HCT116 (cell line): ENCODE measurements around the gene CLDN20. TPM values are rescaled to one million over a fixed set of nuclear protein-coding genes. Genes with fewer than 3 reads are reported as not detected.

Source experiments
- ATAC-seq: fragments of 200-7000 bp; cut with Tn5 transposase; 2 replicates; pipeline ENCODE4 v1.9.1; 2020; ENCODE audit warnings: mild to moderate bottlenecking, moderate library complexity
- BruUV-seq: library from RNA; stranded (reverse); fragments of 400-500 nt; replicated peaks from 2 replicates; lab custom pipeline; 2021; lab: Mats Ljungman, UMichigan
- CTCF ChIA-PET: fragments of 300-600 bp; sonication (Branson Sonifier 250); formaldehyde crosslinking; loops from one replicate; lab custom pipeline; 2021; ENCODE audit warnings: antibody characterized with exemption; lab: Charles Lee
- POLR2A ChIA-PET: fragments of 300-600, 350-600 bp; sonication (Branson Sonifier 250); formaldehyde crosslinking; loops from one replicate; lab custom pipeline; 2021; ENCODE audit warnings: antibody characterized with exemption; lab: Charles Lee
- RAD21 ChIA-PET, 2 experiments: fragments of 300-600 bp; sonication (Branson Sonifier 250); formaldehyde crosslinking; loops; one replicate each; lab custom pipeline; 2023; ENCODE audit warnings: low total read pairs in 2 of 2; ENCODE audit not compliant: uncharacterized antibody in 2 of 2, unreplicated experiment in 2 of 2, low non-redundant PET in 1 of 2; lab: Charles Lee
- DNase-seq: peaks from one replicate; pipeline ENCODE4 v3.0.0-alpha.2; 2010; ENCODE audit warnings: low read depth, low spot score
- H2AFZ ChIP-seq: fragments of 200-600 bp; shearing (Covaris generic), sonication (generic); 2 replicates; pipeline ENCODE4 v1.6.1; 2017; ENCODE audit warnings: low read depth, mixed run types, mixed read lengths, antibody characterized with exemption, low read length; ENCODE audit not compliant: poor library complexity, severe bottlenecking
- H3K27ac ChIP-seq: 2 replicates; pipeline ENCODE4 v1.5.1; 2012; ENCODE audit warnings: low read depth, low read length
- H3K27me3 ChIP-seq: fragments of 200-600 bp; sonication (generic); 2 replicates; pipeline ENCODE4 v1.6.1; 2016; ENCODE audit warnings: mixed run types, low read length, mixed read lengths; ENCODE audit not compliant: insufficient read depth
- H3K36me3 ChIP-seq, 2 experiments: fragments of 200-500 bp in 1 of 2; fragments of 200-600 bp in 1 of 2; sonication (Bioruptor generic) in 1 of 2; sonication (generic) in 1 of 2; 2 replicates each; pipeline versions ENCODE4 v1.5.1 to v1.6.1; 2014 to 2016; ENCODE audit warnings: low read length in 2 of 2, inconsistent platforms in 1 of 2, mixed read lengths in 1 of 2, mixed run types in 1 of 2; ENCODE audit not compliant: insufficient read depth in 2 of 2, control insufficient read depth in 1 of 2
- H3K4me1 ChIP-seq, 2 experiments: fragments of 200-600 bp in 1 of 2; sonication (generic) in 1 of 2; 2 replicates each; pipeline versions ENCODE4 v1.5.1 to v1.6.1; 2012 to 2017; ENCODE audit warnings: low read length in 2 of 2, inconsistent platforms in 1 of 2, mild to moderate bottlenecking in 1 of 2, mixed read lengths in 1 of 2, mixed run types in 1 of 2, moderate library complexity in 1 of 2; ENCODE audit not compliant: insufficient read depth in 2 of 2, control insufficient read depth in 1 of 2
- H3K4me2 ChIP-seq: fragments of 200-600 bp; sonication (generic); 2 replicates; pipeline ENCODE4 v1.6.1; 2017; ENCODE audit warnings: mixed run types, low read length, mixed read lengths
- H3K4me3 ChIP-seq, 2 experiments: fragments of 200-600 bp in 1 of 2; sonication (generic) in 1 of 2; replicated peaks in 1 of 2; 2 replicates each; pipeline ENCODE4 v1.5.1; 2011 to 2016; ENCODE audit warnings: low read length in 2 of 2, control low read depth in 1 of 2, low read depth in 1 of 2, mild to moderate bottlenecking in 1 of 2, mixed read lengths in 1 of 2, mixed run types in 1 of 2
- H3K79me2 ChIP-seq: fragments of 200-600 bp; sonication (generic); 2 replicates; pipeline ENCODE4 v1.6.1; 2017; ENCODE audit warnings: mild to moderate bottlenecking, mixed run types, low read length, moderate library complexity, mixed read lengths; ENCODE audit not compliant: insufficient read depth
- H3K9ac ChIP-seq: fragments of 200-600 bp; sonication (generic); 2 replicates; pipeline ENCODE4 v1.6.1; 2016; ENCODE audit warnings: low read length, mixed read lengths
- H3K9me2 ChIP-seq: fragments of 200-600 bp; sonication (generic), shearing (Covaris generic); 2 replicates; pipeline ENCODE4 v1.6.1; 2017; ENCODE audit warnings: mixed run types, mild to moderate bottlenecking, moderate library complexity; ENCODE audit not compliant: insufficient read depth
- H3K9me3 ChIP-seq, 2 experiments: fragments of 200-500 bp in 1 of 2; fragments of 200-600 bp in 1 of 2; sonication (Bioruptor generic) in 1 of 2; sonication (generic) in 1 of 2; 2 replicates each; pipeline ENCODE4 v1.6.1; 2014 to 2017; ENCODE audit warnings: low read length in 2 of 2, mixed read lengths in 2 of 2, inconsistent platforms in 1 of 2, low read depth in 1 of 2, mild to moderate bottlenecking in 1 of 2, mixed run types in 1 of 2, moderate library complexity in 1 of 2; ENCODE audit not compliant: control insufficient read depth in 1 of 2, insufficient read depth in 1 of 2
- H4K20me1 ChIP-seq: fragments of 200-600 bp; sonication (generic), shearing (Covaris generic); 2 replicates; pipeline ENCODE4 v1.6.1; 2017; ENCODE audit warnings: mixed run types, mild to moderate bottlenecking, moderate library complexity; ENCODE audit not compliant: insufficient read depth
- ATF3 ChIP-seq: IDR thresholded peaks from 2 replicates; pipeline ENCODE4 v1.6.1; 2012
- CBX3 ChIP-seq: IDR thresholded peaks from 2 replicates; pipeline ENCODE4 v1.6.1; 2012; ENCODE audit warnings: low read depth
- CTCF ChIP-seq, 3 experiments: fragments of 200-600 bp in 1 of 3; sonication (generic) in 1 of 3; IDR thresholded peaks in 2 of 3; conservative IDR thresholded peaks in 1 of 3; 2 replicates each; pipeline ENCODE4 v1.5.1; 2012 to 2017; ENCODE audit warnings: low read depth in 2 of 3, low read length in 2 of 3, antibody characterized with exemption in 1 of 3, borderline replicate concordance in 1 of 3, control low read depth in 1 of 3, mild to moderate bottlenecking in 1 of 3, mixed read lengths in 1 of 3, mixed run types in 1 of 3, moderate library complexity in 1 of 3; ENCODE audit not compliant: insufficient read depth in 1 of 3
- EGR1 ChIP-seq: IDR thresholded peaks from 2 replicates; pipeline ENCODE4 v1.6.1; 2012; ENCODE audit warnings: low read depth
- EZH2phosphoT487 ChIP-seq: fragments of 200-600 bp; IDR thresholded peaks from 2 replicates; pipeline ENCODE4 v1.6.1; 2018; ENCODE audit warnings: antibody characterized with exemption, borderline replicate concordance
- JUND ChIP-seq: IDR thresholded peaks from 2 replicates; pipeline ENCODE4 v1.6.1; 2012
- MAX ChIP-seq: IDR thresholded peaks from 2 replicates; pipeline ENCODE4 v1.6.1; 2012
- POLR2AphosphoS5 ChIP-seq: IDR thresholded peaks from 2 replicates; pipeline ENCODE4 v1.6.1; 2011; ENCODE audit warnings: mild to moderate bottlenecking, low read depth, low read length, moderate library complexity
- SIN3A ChIP-seq: IDR thresholded peaks from 2 replicates; pipeline ENCODE4 v1.6.1; 2012; ENCODE audit warnings: low read depth
- SP1 ChIP-seq: IDR thresholded peaks from 2 replicates; pipeline ENCODE4 v1.6.1; 2012; ENCODE audit warnings: low read depth
- TCF7L2 ChIP-seq: IDR thresholded peaks from 2 replicates; pipeline ENCODE4 v1.7.0; 2011; ENCODE audit warnings: borderline replicate concordance, inconsistent platforms; ENCODE audit not compliant: insufficient read depth, insufficient read length; ENCODE audit errors: extremely low read depth
- ZBTB33 ChIP-seq: IDR thresholded peaks from 2 replicates; pipeline ENCODE4 v1.6.1; 2011; ENCODE audit warnings: mild to moderate bottlenecking, low read length, moderate library complexity; ENCODE audit not compliant: insufficient replicate concordance; ENCODE audit errors: extremely low read depth
- ZFX ChIP-seq: fragments of 450-650 bp; IDR thresholded peaks from 2 replicates; pipeline ENCODE4 v1.6.1; 2017
- intact Hi-C: fragments of 100-400 bp; cut with micrococcal nuclease; formaldehyde crosslinking; loops from 2 replicates; pipeline ENCODE4 v1.10.0; 2022
- total RNA-seq: library from RNA; stranded (reverse); gene quantifications from one replicate; pipeline ENCODE4 v1.2.1, GENCODE V29; 2021; ENCODE audit not compliant: unreplicated experiment

The CLDN20 gene
- total RNA-seq, 1 experiment from 2014 or later: not detected

DNA sequence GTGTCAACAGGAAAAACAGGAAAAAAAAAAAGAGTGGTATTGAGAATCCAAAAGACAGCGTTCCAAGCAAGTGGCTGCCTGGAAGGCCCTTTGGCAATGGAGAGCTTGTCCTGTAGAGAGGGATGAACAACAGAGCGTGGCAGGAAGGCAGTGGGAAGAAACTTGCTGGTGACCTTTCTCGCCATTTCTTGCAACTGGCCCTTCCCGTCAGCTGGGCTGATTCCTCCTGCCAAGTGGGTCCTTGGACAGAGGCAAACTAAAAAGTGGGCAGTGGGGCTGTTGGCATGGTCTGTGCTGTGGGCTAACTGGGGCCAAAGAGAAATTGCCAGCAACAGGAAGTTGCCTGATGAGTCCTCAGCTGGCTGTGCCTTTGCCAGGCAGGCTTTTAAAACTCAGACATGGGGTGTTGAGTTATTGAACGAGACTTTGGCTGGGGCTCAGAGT, 43.9 kb upstream of the CLDN20 start:
- H3K27me3 ChIP-seq: no peaks in the 10 kb centered on the region
- H3K79me2 ChIP-seq: no peaks in the 10 kb centered on the region
- no peak overlapping the region for H3K4me3 ChIP-seq
- ATAC-seq (no peak), DNase-seq (no peak)
- intact Hi-C loops: no loop called here
- TF ChIP-seq EZH2phosphoT487 (no peak), POLR2AphosphoS5 (no peak), SIN3A (no peak), ZFX (no peak), TCF7L2 (no peak), JUND (no peak), ZBTB33 (no peak), MAX (no peak), ATF3 (no peak), SP1 (no peak), CBX3 (no peak), EGR1 (no peak), CTCF (IDR thresholded peaks at IDR 0.05 in 2 of 3, conservative IDR thresholded peaks at IDR 0.05 in 1 of 3; ENCODE audit: borderline replicate concordance in 1 of 3, insufficient read depth in 1 of 3, low read depth in 2 of 3, low read length in 2 of 3) (no peak)
- no peak overlapping the region for H3K4me2 ChIP-seq
- POLR2A ChIA-PET: no interaction called here
- no peak overlapping the region for H3K9ac ChIP-seq
- CTCF ChIA-PET: no interaction called here
- no TSS peak for BruUV-seq
- no peak overlapping the region for H2AFZ ChIP-seq
- no peaks in the 10 kb centered on the region for H3K9me3 ChIP-seq
- no peaks in the 10 kb centered on the region for H4K20me1 ChIP-seq
- no peaks in the 10 kb centered on the region for H3K36me3 ChIP-seq
- H3K9me2 ChIP-seq: no peaks in the 10 kb centered on the region
- no peak overlapping the region for H3K27ac ChIP-seq
- H3K4me1 ChIP-seq: peaks cover 0 to 23% of the 10 kb centered on the region in 2 experiments; a peak in 2 of 4 replicates
- RAD21 ChIA-PET: no interaction called here
